HepG2 (cell line): ENCODE results near the gene TAF12. TPM values are rescaled to one million over a fixed set of nuclear protein-coding genes. Genes with fewer than 3 reads are reported as not detected.
A peak's percentile ranks its signal among the peaks of the same experiment; 100 is the strongest.

ENCODE experiments used
- CSRNP1 ChIP-seq: sonication (generic); formaldehyde crosslinking; IDR thresholded peaks from 2 replicates; pipeline ENCODE4 v1.8.1; 2023; ENCODE audit warnings: mild to moderate bottlenecking, missing genetic modification reagents
- ESRRA ChIP-seq: sonication (generic); formaldehyde crosslinking; IDR thresholded peaks from 2 replicates; pipeline ENCODE4 v1.5.1; 2020; ENCODE audit warnings: mild to moderate bottlenecking, low read depth, missing genetic modification reagents
- GLI4 ChIP-seq: sonication (generic); formaldehyde crosslinking; IDR thresholded peaks from 2 replicates; pipeline ENCODE4 v1.5.1; 2020; ENCODE audit warnings: missing genetic modification reagents, mild to moderate bottlenecking, moderate library complexity, borderline replicate concordance
- HMGXB4 ChIP-seq, 2 experiments: sonication (generic) in 1 of 2; formaldehyde crosslinking in 1 of 2; IDR thresholded peaks; 2 replicates each; pipeline versions ENCODE4 v1.4.0 to v1.6.1; 2018 to 2020; ENCODE audit warnings: missing genetic modification reagents in 2 of 2, borderline replicate concordance in 1 of 2, low read depth in 1 of 2, mild to moderate bottlenecking in 1 of 2, missing biosample characterization in 1 of 2
- HNRNPLL ChIP-seq: fragments of 200-400 bp; formaldehyde crosslinking; IDR thresholded peaks from 2 replicates; pipeline ENCODE4 v1.6.1; 2017; ENCODE audit warnings: mild to moderate bottlenecking, low read depth, low read length; ENCODE audit not compliant: poor library complexity, severe bottlenecking
- HOXA9 ChIP-seq: sonication (generic); formaldehyde crosslinking; IDR thresholded peaks from 2 replicates; pipeline ENCODE4 v1.8.1; 2022; ENCODE audit warnings: missing genetic modification reagents, mild to moderate bottlenecking, moderate library complexity, borderline replicate concordance
- MAX ChIP-seq: IDR thresholded peaks from 2 replicates; pipeline ENCODE4 v1.6.1; 2012; ENCODE audit warnings: inconsistent platforms
- NR2F1 ChIP-seq, 2 experiments: fragments of 450-650 bp in 1 of 2; formaldehyde crosslinking in 1 of 2; IDR thresholded peaks; 2 replicates each; pipeline versions ENCODE4 v1.5.0 to v1.6.1; 2016 to 2020; ENCODE audit warnings: mild to moderate bottlenecking in 1 of 2, missing compliant biosample characterization in 1 of 2, missing genetic modification reagents in 1 of 2, moderate library complexity in 1 of 2
- RARA ChIP-seq: IDR thresholded peaks from 2 replicates; pipeline ENCODE4 v1.6.1; 2016; ENCODE audit warnings: missing genetic modification reagents, missing compliant biosample characterization
- SMAD1 ChIP-seq: sonication (generic); formaldehyde crosslinking; IDR thresholded peaks from 2 replicates; pipeline ENCODE4 v1.4.0; 2020; ENCODE audit warnings: missing genetic modification reagents, low read depth, mild to moderate bottlenecking, borderline replicate concordance
- ZNF383 ChIP-seq: sonication (generic); formaldehyde crosslinking; IDR thresholded peaks from 2 replicates; pipeline ENCODE4 v1.4.0; 2020; ENCODE audit warnings: missing genetic modification reagents, mild to moderate bottlenecking, borderline replicate concordance
- ZNF414 ChIP-seq: sonication (generic); formaldehyde crosslinking; IDR thresholded peaks from 2 replicates; pipeline ENCODE4 v1.5.0; 2020; ENCODE audit warnings: missing genetic modification reagents
- ZNF546 ChIP-seq: sonication (generic); formaldehyde crosslinking; conservative IDR thresholded peaks from 2 replicates; pipeline ENCODE4 v1.8.1; 2023; ENCODE audit warnings: mild to moderate bottlenecking, missing genetic modification reagents
- ZNF780A ChIP-seq: sonication (generic); formaldehyde crosslinking; IDR thresholded peaks from 2 replicates; pipeline ENCODE4 v1.8.0; 2022; ENCODE audit warnings: mild to moderate bottlenecking, missing genetic modification reagents, moderate library complexity
- polyA plus RNA-seq, 8 experiments: library from polyadenylated mRNA; depleted of rRNA in 3 of 8; stranded (reverse) in 7 of 8; unstranded in 1 of 8; fragments of >200 nt; fragmentation: Illumina TruSeq in 4 of 8; extraction: Trizol in 4 of 8; gene quantifications; 2 replicates each; pipeline versions ENCODE4 v1.2.1 to v1.2.3, GENCODE V29; 2011 to 2016; ENCODE audit warnings: low read depth in 4 of 8, missing spikeins in 1 of 8, mixed read lengths in 1 of 8; ENCODE audit not compliant: insufficient read depth in 1 of 8
- total RNA-seq, 5 experiments: library from RNA; depleted of rRNA; stranded (reverse); fragments of >200 nt; fragmentation: Illumina TruSeq; extraction: Trizol; gene quantifications; 2 replicates each; pipeline ENCODE4 v1.2.3, GENCODE V29; 2016; ENCODE audit warnings: low read depth in 1 of 5
- TF ChIP-seq, protein P1 (sequence below): sonication (generic); formaldehyde crosslinking; IDR thresholded peaks from 2 replicates; pipeline ENCODE4 v1.4.0; 2020; ENCODE audit warnings: missing genetic modification reagents

TAF12 gene
- total and polyA plus RNA-seq, 2 of the 13 experiments (the other 11 are each of a cell fraction or from before 2014, with no cell fraction given) = 16.3 to 17.1 TPM

DNA sequence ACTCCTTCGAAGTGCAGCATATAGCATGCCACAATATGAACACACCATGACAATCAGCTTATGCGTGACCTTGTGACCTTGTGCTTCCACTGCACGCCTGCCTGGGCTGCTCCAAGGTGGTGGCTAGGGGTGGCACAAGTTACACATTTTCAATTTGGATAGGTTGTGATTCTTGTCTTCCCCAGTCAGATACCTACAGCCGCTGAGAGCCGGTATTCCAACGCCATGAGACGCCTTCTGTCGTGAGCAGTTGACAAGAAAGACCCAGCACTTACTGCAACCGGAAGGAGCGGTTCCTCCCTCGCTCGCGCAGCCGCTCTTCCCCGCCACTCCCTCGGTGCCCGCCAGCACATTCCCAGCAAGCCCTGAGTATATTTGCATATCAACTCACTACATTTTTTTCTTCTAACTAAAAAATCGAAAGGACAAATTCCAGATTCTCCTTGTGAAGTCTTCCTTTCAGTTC lies 5.2 kb upstream of the TAF12 start (continued):
- peak; percentile 64 to 93 for TF ChIP-seq NR2F1 (CRISPR knock-in tag; IDR thresholded peaks at IDR 0.05)
- peak; percentile 37; the same call in 1 of the 2 replicates for TF ChIP-seq RARA (CRISPR knock-in tag)
- TF ChIP-seq, protein P1, sequence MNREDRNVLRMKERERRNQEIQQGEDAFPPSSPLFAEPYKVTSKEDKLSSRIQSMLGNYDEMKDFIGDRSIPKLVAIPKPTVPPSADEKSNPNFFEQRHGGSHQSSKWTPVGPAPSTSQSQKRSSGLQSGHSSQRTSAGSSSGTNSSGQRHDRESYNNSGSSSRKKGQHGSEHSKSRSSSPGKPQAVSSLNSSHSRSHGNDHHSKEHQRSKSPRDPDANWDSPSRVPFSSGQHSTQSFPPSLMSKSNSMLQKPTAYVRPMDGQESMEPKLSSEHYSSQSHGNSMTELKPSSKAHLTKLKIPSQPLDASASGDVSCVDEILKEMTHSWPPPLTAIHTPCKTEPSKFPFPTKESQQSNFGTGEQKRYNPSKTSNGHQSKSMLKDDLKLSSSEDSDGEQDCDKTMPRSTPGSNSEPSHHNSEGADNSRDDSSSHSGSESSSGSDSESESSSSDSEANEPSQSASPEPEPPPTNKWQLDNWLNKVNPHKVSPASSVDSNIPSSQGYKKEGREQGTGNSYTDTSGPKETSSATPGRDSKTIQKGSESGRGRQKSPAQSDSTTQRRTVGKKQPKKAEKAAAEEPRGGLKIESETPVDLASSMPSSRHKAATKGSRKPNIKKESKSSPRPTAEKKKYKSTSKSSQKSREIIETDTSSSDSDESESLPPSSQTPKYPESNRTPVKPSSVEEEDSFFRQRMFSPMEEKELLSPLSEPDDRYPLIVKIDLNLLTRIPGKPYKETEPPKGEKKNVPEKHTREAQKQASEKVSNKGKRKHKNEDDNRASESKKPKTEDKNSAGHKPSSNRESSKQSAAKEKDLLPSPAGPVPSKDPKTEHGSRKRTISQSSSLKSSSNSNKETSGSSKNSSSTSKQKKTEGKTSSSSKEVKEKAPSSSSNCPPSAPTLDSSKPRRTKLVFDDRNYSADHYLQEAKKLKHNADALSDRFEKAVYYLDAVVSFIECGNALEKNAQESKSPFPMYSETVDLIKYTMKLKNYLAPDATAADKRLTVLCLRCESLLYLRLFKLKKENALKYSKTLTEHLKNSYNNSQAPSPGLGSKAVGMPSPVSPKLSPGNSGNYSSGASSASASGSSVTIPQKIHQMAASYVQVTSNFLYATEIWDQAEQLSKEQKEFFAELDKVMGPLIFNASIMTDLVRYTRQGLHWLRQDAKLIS = no peak
- 0 out of 2 replicates have a peak, but pooled peaks have one; percentile 1 for TF ChIP-seq ZNF383
- TF ChIP-seq ZNF414 = peak; percentile 15; the same call in 1 of the 2 replicates
- peak; percentile 20 for TF ChIP-seq MAX
- peak; percentile 64 for TF ChIP-seq HNRNPLL
- peak; percentile 58; the same call in 1 of the 2 replicates for TF ChIP-seq ESRRA
- no peak for TF ChIP-seq HOXA9
- peak; percentile 57; the same call in 1 of the 2 replicates for TF ChIP-seq ZNF780A (CRISPR knock-in tag)
- peak; percentile 58; the same call in 1 of the 2 replicates for TF ChIP-seq SMAD1 (CRISPR knock-in tag)
- TF ChIP-seq HMGXB4 (CRISPR knock-in tag; IDR thresholded peaks at IDR 0.05; ENCODE audit: borderline replicate concordance in 1 of 2, low read depth in 1 of 2) = 0 out of 4 replicates have a peak, but pooled peaks of 1 of the 2 experiments have one; percentile 13
- TF ChIP-seq CSRNP1 (CRISPR knock-in tag) = 0 out of 2 replicates have a peak, but pooled peaks have one; percentile 15
- TF ChIP-seq GLI4 (CRISPR knock-in tag) = 0 out of 2 replicates have a peak, but pooled peaks have one; percentile 43
- TF ChIP-seq ZNF546 (CRISPR knock-in tag) = peak; percentile 57; the same call in 1 of the 2 replicates
